Activated B cell treated with CpG ODN at 0.5 μM for 24 hours (primary cell): ENCODE data around the gene UBL4B. TPM values are rescaled to one million over a fixed set of nuclear protein-coding genes. Genes with fewer than 3 reads are reported as not detected.

Source experiments
- ATAC-seq: fragments of 200-7000 bp; cut with Tn5 transposase; one replicate; pipeline ENCODE4 v1.10.0; 2021; ENCODE audit warnings: low read depth, mild to moderate bottlenecking, moderate library complexity
- CTCF ChIA-PET: fragments of 350-600 bp; sonication (Branson Sonifier 250); formaldehyde crosslinking; loops from one replicate; lab custom pipeline; 2021; ENCODE audit warnings: antibody characterized with exemption; lab: Charles Lee
- POLR2A ChIA-PET: fragments of 350-600 bp; sonication (Branson Sonifier 250); formaldehyde crosslinking; loops from one replicate; lab custom pipeline; 2021; ENCODE audit warnings: antibody characterized with exemption; lab: Charles Lee
- DNase-seq: peaks from one replicate; pipeline ENCODE4 v3.0.0; 2022
- H3K27ac Mint-ChIP-seq: one replicate; pipeline ENCODE4 v1.8.0; 2020; ENCODE audit warnings: mixed read lengths
- H3K27me3 Mint-ChIP-seq: one replicate; pipeline ENCODE4 v1.8.0; 2021; ENCODE audit warnings: mixed read lengths
- H3K36me3 Mint-ChIP-seq: one replicate; pipeline ENCODE4 v1.8.0; 2021; ENCODE audit warnings: low read depth, mixed read lengths
- H3K4me1 Mint-ChIP-seq: one replicate; pipeline ENCODE4 v1.8.0; 2021; ENCODE audit warnings: mixed read lengths
- H3K4me3 Mint-ChIP-seq: one replicate; pipeline ENCODE4 v1.8.0; 2020; ENCODE audit warnings: mild to moderate bottlenecking, mixed read lengths
- H3K9me3 Mint-ChIP-seq: one replicate; pipeline ENCODE4 v1.8.0; 2020; ENCODE audit warnings: mixed read lengths
- CTCF ChIP-seq: fragments of 200-600 bp; IDR thresholded peaks from one replicate; pipeline ENCODE4 v1.8.0; 2022; ENCODE audit warnings: antibody characterized with exemption, mild to moderate bottlenecking
- intact Hi-C: fragments of 100-400 bp; cut with micrococcal nuclease; formaldehyde crosslinking; loops from one replicate; pipeline ENCODE4 v1.15.1; 2024
- total RNA-seq: library from RNA; stranded (reverse); gene quantifications from 2 replicates; pipeline ENCODE4 v1.2.3, GENCODE V29; 2022

UBL4B gene
- total RNA-seq, 1 donor from 2014 or later = not detected

- no peak for ATAC-seq
These were observed 23.4 kb upstream of the UBL4B start for GRCh38 chr1:110088739-110089316.

GRCh38 chr1:110089561-110090275 lies 22.5 kb upstream of the UBL4B start:
- no peaks in the 10 kb centered on the region for H3K9me3 Mint-ChIP-seq
- peaks cover 19% of the 10 kb centered on the region for H3K27me3 Mint-ChIP-seq
- peaks cover 2% of the 10 kb centered on the region for H3K4me1 Mint-ChIP-seq
- H3K36me3 Mint-ChIP-seq = no peaks in the 10 kb centered on the region
- TF ChIP-seq CTCF = no peak
- H3K4me3 Mint-ChIP-seq = no peak overlapping the region
- intact Hi-C loops = loop anchor here (5.0 kb wide), 1 partner anchor 373 kb away; no protein-coding TSS in a partner anchor
- DNase-seq = no peak
- no peak overlapping the region for H3K27ac Mint-ChIP-seq
- ATAC-seq = no peak
- ChIA-PET CTCF (interaction anchor here (1.0 to 1.2 kb wide), 2 partner anchors 406 to 558 kb away, joined by 3 read pairs; no protein-coding TSS in a partner anchor), POLR2A (no interaction called here)

More at GRCh38 chr1:110088739-110089316, 23.4 kb upstream of the UBL4B start:
- H3K4me1 Mint-ChIP-seq = peaks cover 3% of the 10 kb centered on the region
- peaks cover 17% of the 10 kb centered on the region for H3K27me3 Mint-ChIP-seq
- no peak for TF ChIP-seq CTCF
- H3K36me3 Mint-ChIP-seq = no peaks in the 10 kb centered on the region
- ChIA-PET CTCF (interaction anchor here (0.6 to 2.2 kb wide), 9 partner anchors 13 to 1744 kb away, joined by 3 to 12 read pairs (median 7); no protein-coding TSS in a partner anchor), POLR2A (interaction anchor here (1.0 kb wide), 1 partner anchor 22 kb away, joined by 3 read pairs; no protein-coding TSS in a partner anchor)
- DNase-seq = no peak
- no peak overlapping the region for H3K27ac Mint-ChIP-seq
- no peak overlapping the region for H3K4me3 Mint-ChIP-seq
- H3K9me3 Mint-ChIP-seq = no peaks in the 10 kb centered on the region
- intact Hi-C loops = loop anchor here (1.0 to 5.0 kb wide), 2 partner anchors 17 to 373 kb away; no protein-coding TSS in a partner anchor

- H3K36me3 Mint-ChIP-seq = no peaks in the 10 kb centered on the region
- no peak for TF ChIP-seq CTCF
- ChIA-PET POLR2A (no interaction called here), CTCF (interaction anchor here (0.8 to 1.2 kb wide), 4 partner anchors 11 to 14 kb away, joined by 3 to 6 read pairs (median 4); no protein-coding TSS in a partner anchor)
- H3K4me1 Mint-ChIP-seq = no peaks in the 10 kb centered on the region
- DNase-seq = no peak
- H3K9me3 Mint-ChIP-seq = no peaks in the 10 kb centered on the region
- no peak overlapping the region for H3K27ac Mint-ChIP-seq
- no peak overlapping the region for H3K4me3 Mint-ChIP-seq
- peaks cover 16% of the 10 kb centered on the region for H3K27me3 Mint-ChIP-seq
- intact Hi-C loops = no loop called here
- ATAC-seq = no peak
These were observed 20.9 kb upstream of the UBL4B start for GRCh38 chr1:110091381-110091780.

GRCh38 chr1:110091791-110092190 lies 20.5 kb upstream of the UBL4B start:
- CTCF ChIA-PET = interaction anchor here (0.8 to 1.2 kb wide), 3 partner anchors 11 to 14 kb away, joined by 3 to 6 read pairs (median 3); no protein-coding TSS in a partner anchor
- ATAC-seq (no peak), DNase-seq (no peak)
- H3K9me3 Mint-ChIP-seq = no peaks in the 10 kb centered on the region
- no peak for TF ChIP-seq CTCF
- H3K4me3 Mint-ChIP-seq = no peak overlapping the region
- H3K4me1 Mint-ChIP-seq = no peaks in the 10 kb centered on the region
- peaks cover 19% of the 10 kb centered on the region for H3K27me3 Mint-ChIP-seq
- no peak overlapping the region for H3K27ac Mint-ChIP-seq
- intact Hi-C loops = no loop called here
- H3K36me3 Mint-ChIP-seq = no peaks in the 10 kb centered on the region
- POLR2A ChIA-PET = no interaction called here

- H3K4me1 Mint-ChIP-seq = no peaks in the 10 kb centered on the region
- TF ChIP-seq CTCF = no peak
- intact Hi-C loops = no loop called here
- ATAC-seq (no peak), DNase-seq (no peak)
- H3K4me3 Mint-ChIP-seq = no peak overlapping the region
- H3K36me3 Mint-ChIP-seq = no peaks in the 10 kb centered on the region
- ChIA-PET CTCF (interaction anchor here (1.0 to 1.1 kb wide), 3 partner anchors 10 to 39 kb away, joined by 3 to 4 read pairs (median 4); no protein-coding TSS in a partner anchor), POLR2A (no interaction called here)
- H3K27me3 Mint-ChIP-seq = peaks cover 17% of the 10 kb centered on the region
- no peaks in the 10 kb centered on the region for H3K9me3 Mint-ChIP-seq
- H3K27ac Mint-ChIP-seq = no peak overlapping the region
These were observed 19.3 kb upstream of the UBL4B start for GRCh38 chr1:110092991-110093390.
